Mesendoderm (in vitro differentiated cells): ENCODE measurements around the gene WDR64.
A peak's percentile ranks its signal among the peaks of the same experiment; 100 is the strongest.
"Not testable (repeated sequence)": the region's sequence is repeated elsewhere in the genome, so short reads cannot be mapped to it uniquely, and the experiment has no call there.

ENCODE experiments used
- DNase-seq: peaks from one replicate; pipeline ENCODE4 v3.0.0; 2013
- H2AK5ac ChIP-seq: 2 replicates; pipeline ENCODE4 v1.6.1; 2013; ENCODE audit warnings: low read length, inconsistent platforms
- H2BK120ac ChIP-seq: 2 replicates; pipeline ENCODE4 v1.6.1; 2013; ENCODE audit warnings: low read depth, mild to moderate bottlenecking, low read length, moderate library complexity, mixed read lengths
- H2BK15ac ChIP-seq: replicated peaks from 2 replicates; pipeline ENCODE4 v1.6.1; 2013; ENCODE audit warnings: low read depth, mild to moderate bottlenecking, moderate library complexity
- H2BK5ac ChIP-seq: 2 replicates; pipeline ENCODE4 v1.6.1; 2013; ENCODE audit warnings: low read length, inconsistent platforms
- H3K18ac ChIP-seq: 2 replicates; pipeline ENCODE4 v1.6.1; 2013; ENCODE audit warnings: mild to moderate bottlenecking, low read length, mixed read lengths
- H3K23ac ChIP-seq: one replicate; pipeline ENCODE4 v1.6.1; 2013; ENCODE audit warnings: low read length
- H3K27ac ChIP-seq: 2 replicates; pipeline ENCODE4 v1.5.1; 2013; ENCODE audit warnings: low read depth, mild to moderate bottlenecking, inconsistent platforms, low read length, moderate library complexity
- H3K27me3 ChIP-seq: 2 replicates; pipeline ENCODE4 v1.6.1; 2013; ENCODE audit warnings: low read length, control low read depth, mild to moderate bottlenecking, inconsistent platforms; ENCODE audit not compliant: insufficient read depth, poor library complexity
- H3K36me3 ChIP-seq: 2 replicates; pipeline ENCODE4 v1.6.1; 2013; ENCODE audit warnings: low read length, inconsistent platforms; ENCODE audit not compliant: control insufficient read depth, insufficient read depth
- H3K4ac ChIP-seq: one replicate; pipeline ENCODE4 v1.6.1; 2013; ENCODE audit warnings: low read depth, mild to moderate bottlenecking, low read length, moderate library complexity
- H3K4me1 ChIP-seq: 2 replicates; pipeline ENCODE4 v1.6.1; 2013; ENCODE audit warnings: low read depth, low read length, inconsistent platforms; ENCODE audit not compliant: control insufficient read depth
- H3K4me2 ChIP-seq: 2 replicates; pipeline ENCODE4 v1.6.1; 2013; ENCODE audit warnings: low read length
- H3K4me3 ChIP-seq: 2 replicates; pipeline ENCODE4 v1.5.1; 2013; ENCODE audit warnings: mild to moderate bottlenecking, low read length
- H3K56ac ChIP-seq: one replicate; pipeline ENCODE4 v1.6.1; 2013; ENCODE audit warnings: low read length
- H3K79me1 ChIP-seq: 2 replicates; pipeline ENCODE4 v1.6.1; 2013; ENCODE audit warnings: low read length, inconsistent platforms
- H3K79me2 ChIP-seq: 2 replicates; pipeline ENCODE4 v1.6.1; 2013; ENCODE audit warnings: mild to moderate bottlenecking, low read length; ENCODE audit not compliant: control insufficient read depth, insufficient read depth
- H3K9ac ChIP-seq: 2 replicates; pipeline ENCODE4 v1.6.1; 2013; ENCODE audit warnings: low read length, inconsistent platforms
- H4K5ac ChIP-seq: one replicate; pipeline ENCODE4 v1.6.1; 2013; ENCODE audit warnings: low read length
- H4K8ac ChIP-seq: one replicate; pipeline ENCODE4 v1.6.1; 2013; ENCODE audit warnings: low read depth, mild to moderate bottlenecking, control low read depth, low read length, moderate library complexity
- WGBS: extraction: QIAGEN DNeasy Blood & Tissue Kit; methylation state at CpG from one replicate; pipeline ENCODE4 v1.1.7; 2013; ENCODE audit warnings: low lambda C conversion rate, missing lambda C conversion rate; ENCODE audit not compliant: insufficient coverage; ENCODE audit errors: extremely low coverage; 5-methylcytosine and 5-hydroxymethylcytosine counted together

The WDR64 gene

GRCh38 chr1:241826613-241827012 lies 174.5 kb downstream of the WDR64 start:
- H2BK5ac ChIP-seq, H3K4me3 ChIP-seq, H3K9ac ChIP-seq, H3K4me2 ChIP-seq, H2BK120ac ChIP-seq, H2BK15ac ChIP-seq, H3K4me1 ChIP-seq, H3K79me2 ChIP-seq, H3K23ac ChIP-seq, H3K79me1 ChIP-seq, H3K4ac ChIP-seq, H2AK5ac ChIP-seq, H3K27ac ChIP-seq, H3K27me3 ChIP-seq, H3K18ac ChIP-seq, H3K56ac ChIP-seq, H4K5ac ChIP-seq, DNase-seq, H4K8ac ChIP-seq, H3K36me3 ChIP-seq: not testable (repeated sequence)
- WGBS, result no CpG with 5 or more reads among the region's 9 CpGs

DNA sequence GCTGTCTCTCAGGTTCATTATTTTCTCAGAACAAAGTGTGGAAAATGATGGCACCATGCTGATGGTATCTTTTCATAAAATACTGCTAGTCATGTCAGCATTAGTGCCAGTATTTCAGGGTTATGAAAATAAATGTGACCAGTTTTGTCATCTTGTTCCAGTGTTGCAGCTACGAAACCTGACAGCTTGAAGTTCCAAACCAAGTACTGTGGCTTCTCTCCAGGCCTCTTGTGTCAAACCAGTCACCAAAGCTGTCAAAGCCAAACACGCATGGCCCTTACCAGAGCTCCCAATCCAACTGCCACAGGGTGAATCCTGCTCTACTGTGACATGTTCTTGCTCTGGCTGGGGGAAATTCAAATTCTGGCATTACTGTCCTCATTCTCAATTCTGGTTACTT lies 175.2 kb downstream of the WDR64 start:
- Histone ChIP-seq H3K18ac (no peak overlapping the region), H4K5ac (no peak overlapping the region), H3K4ac (no peak overlapping the region), H3K4me2 (no peak overlapping the region), H3K4me1 (no peaks in the 10 kb centered on the region), H3K23ac (no peak overlapping the region), H3K27me3 (no peaks in the 10 kb centered on the region), H2BK120ac (no peak overlapping the region), H2AK5ac (no peak overlapping the region), H3K56ac (no peak overlapping the region), H3K27ac (no peak overlapping the region), H4K8ac (no peak overlapping the region), H3K4me3 (no peak overlapping the region), H3K36me3 (no peaks in the 10 kb centered on the region), H3K79me1 (no peaks in the 10 kb centered on the region), H3K79me2 (no peaks in the 10 kb centered on the region), H3K9ac (no peak overlapping the region), H2BK15ac (no peak overlapping the region), H2BK5ac (no peak overlapping the region)
- no CpG with 5 or more reads among the region's 2 CpGs for WGBS
- DNase-seq, result no peak

DNA sequence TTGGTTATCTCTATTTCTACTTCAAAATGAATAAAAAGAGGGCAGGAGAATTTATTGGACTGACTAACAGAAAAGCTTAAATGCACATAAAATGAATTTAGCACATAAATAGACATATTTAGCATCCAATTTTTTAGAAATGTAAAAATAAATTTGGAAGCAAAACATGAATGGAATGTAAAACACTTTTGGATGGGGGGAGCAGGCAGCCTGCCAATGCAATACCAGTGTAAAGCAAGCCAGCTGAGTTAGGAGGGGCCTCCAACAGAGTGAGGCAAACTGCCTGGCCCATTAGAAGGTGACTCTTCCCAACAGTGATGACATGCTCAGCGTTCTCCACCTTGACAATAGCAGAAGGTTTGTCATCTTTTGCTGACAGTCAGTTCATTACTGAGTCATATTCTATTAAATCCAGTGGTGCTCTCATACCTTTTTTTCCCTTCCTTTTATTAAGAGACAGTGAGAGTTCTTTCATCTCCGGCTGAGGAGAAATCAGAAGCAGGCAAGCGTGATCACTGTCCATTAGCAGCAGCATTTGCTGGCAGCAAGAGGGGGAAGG lies 176.5 kb downstream of the WDR64 start:
- WGBS, result no CpG with 5 or more reads among the region's 3 CpGs
- H4K5ac ChIP-seq, result no peak overlapping the region
- H3K4me3 ChIP-seq, result no peak overlapping the region

DNA sequence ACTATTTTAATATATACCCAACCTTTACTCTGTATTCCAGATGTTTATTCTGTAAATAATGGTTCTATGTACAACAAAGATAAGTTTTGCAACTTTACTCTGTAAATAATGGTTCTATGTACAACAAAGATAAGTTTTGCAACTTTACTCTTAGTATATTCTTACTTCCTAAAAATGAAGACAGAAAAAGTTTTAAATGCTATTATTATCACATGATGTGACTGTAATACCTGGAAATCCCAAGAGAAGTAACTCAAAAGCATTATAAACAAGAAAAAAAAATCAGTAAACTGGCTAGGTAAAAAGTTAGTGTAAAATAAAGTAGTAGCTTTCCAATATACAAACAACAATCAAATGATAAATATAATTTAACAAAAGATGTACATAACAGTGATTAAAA lies 177.4 kb downstream of the WDR64 start:
- H3K36me3 ChIP-seq, result no peaks in the 10 kb centered on the region
- no peaks in the 10 kb centered on the region for H3K79me2 ChIP-seq
- no peak overlapping the region for H3K23ac ChIP-seq
- no peaks in the 10 kb centered on the region for H3K27me3 ChIP-seq
- H4K5ac ChIP-seq, result no peak overlapping the region
- no peak overlapping the region for H3K4me2 ChIP-seq
- H3K4ac ChIP-seq, result no peak overlapping the region
- no peak overlapping the region for H2BK15ac ChIP-seq
- no peak overlapping the region for H3K27ac ChIP-seq
- no peak overlapping the region for H3K18ac ChIP-seq
- no peak overlapping the region for H2BK120ac ChIP-seq
- H3K56ac ChIP-seq, result no peak overlapping the region
- H3K79me1 ChIP-seq, result no peaks in the 10 kb centered on the region
- no peak overlapping the region for H3K4me3 ChIP-seq
- H3K9ac ChIP-seq, result no peak overlapping the region
- H2BK5ac ChIP-seq, result no peak overlapping the region
- DNase-seq, result no peak
- H4K8ac ChIP-seq, result no peak overlapping the region
- H2AK5ac ChIP-seq, result no peak overlapping the region
- no peaks in the 10 kb centered on the region for H3K4me1 ChIP-seq

More for the DNA sequence above, 176.5 kb downstream of the WDR64 start:
- H4K8ac ChIP-seq, result no peak overlapping the region
- no peaks in the 10 kb centered on the region for H3K27me3 ChIP-seq
- no peaks in the 10 kb centered on the region for H3K79me2 ChIP-seq
- H2BK5ac ChIP-seq, result no peak overlapping the region
- no peaks in the 10 kb centered on the region for H3K4me1 ChIP-seq
- no peak overlapping the region for H3K4ac ChIP-seq
- no peak overlapping the region for H3K27ac ChIP-seq
- H2AK5ac ChIP-seq, result no peak overlapping the region
- no peak overlapping the region for H3K18ac ChIP-seq
- H3K4me2 ChIP-seq, result no peak overlapping the region
- no peak overlapping the region for H2BK120ac ChIP-seq
- DNase-seq, result peak; percentile 21
- no peak overlapping the region for H2BK15ac ChIP-seq
- no peaks in the 10 kb centered on the region for H3K79me1 ChIP-seq
- no peak overlapping the region for H3K23ac ChIP-seq
- no peak overlapping the region for H3K56ac ChIP-seq
- no peak overlapping the region for H3K9ac ChIP-seq
- H3K36me3 ChIP-seq, result no peaks in the 10 kb centered on the region

DNA sequence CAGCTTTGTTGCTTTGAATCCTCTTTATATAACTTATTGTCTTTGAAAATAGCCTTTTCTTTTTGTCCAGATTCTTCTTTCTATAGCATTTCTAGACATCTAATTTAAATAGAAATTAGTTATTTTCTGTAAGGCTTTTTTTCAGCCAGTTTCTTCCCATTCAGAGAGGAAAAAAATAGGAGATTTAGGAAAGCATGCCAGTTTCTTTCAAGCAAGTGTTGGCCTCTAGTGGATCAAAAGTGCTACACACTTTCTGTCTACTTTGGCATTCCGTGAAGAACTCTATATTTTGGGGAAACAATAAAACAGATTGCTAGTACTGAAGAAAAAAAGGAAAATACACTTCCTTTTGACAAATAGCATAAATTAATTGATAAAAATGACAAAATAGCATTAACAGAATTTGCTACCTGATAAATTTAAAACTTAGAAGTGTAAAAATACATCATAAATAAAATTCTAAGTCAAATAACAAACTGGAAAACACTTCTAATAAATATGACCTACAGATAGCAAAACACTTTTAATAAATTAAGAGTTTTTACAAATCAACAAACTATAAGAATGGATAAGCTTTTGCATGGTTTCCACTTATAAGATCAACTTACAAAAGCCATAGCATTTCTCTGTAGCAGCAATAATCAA lies 182.8 kb downstream of the WDR64 start:
- H4K8ac ChIP-seq, result no peak overlapping the region
- DNase-seq, result peak; percentile 58
- H3K23ac ChIP-seq, result no peak overlapping the region
- H2BK15ac ChIP-seq, result no peak overlapping the region
- no peak overlapping the region for H3K27ac ChIP-seq
- H3K79me1 ChIP-seq, result no peaks in the 10 kb centered on the region
- WGBS, result no CpG with 5 or more reads among the region's 1 CpG
- H3K9ac ChIP-seq, result no peak overlapping the region
- H3K4me1 ChIP-seq, result no peaks in the 10 kb centered on the region
- no peaks in the 10 kb centered on the region for H3K79me2 ChIP-seq
- H4K5ac ChIP-seq, result no peak overlapping the region
- H3K18ac ChIP-seq, result no peak overlapping the region
- no peak overlapping the region for H2BK120ac ChIP-seq
- H3K36me3 ChIP-seq, result no peaks in the 10 kb centered on the region
- no peak overlapping the region for H3K4ac ChIP-seq
- no peak overlapping the region for H3K56ac ChIP-seq
- H2AK5ac ChIP-seq, result no peak overlapping the region
- no peaks in the 10 kb centered on the region for H3K27me3 ChIP-seq
- no peak overlapping the region for H3K4me3 ChIP-seq
- H3K4me2 ChIP-seq, result no peak overlapping the region
- no peak overlapping the region for H2BK5ac ChIP-seq

- Histone ChIP-seq H3K56ac (no peak overlapping the region), H3K18ac (no peak overlapping the region), H3K27ac (no peak overlapping the region), H3K9ac (no peak overlapping the region), H3K79me2 (no peaks in the 10 kb centered on the region), H4K8ac (no peak overlapping the region), H3K4ac (no peak overlapping the region), H2BK15ac (no peak overlapping the region), H3K4me3 (no peak overlapping the region), H4K5ac (no peak overlapping the region), H3K4me2 (no peak overlapping the region), H2BK5ac (no peak overlapping the region), H3K36me3 (no peaks in the 10 kb centered on the region), H3K23ac (no peak overlapping the region), H2BK120ac (no peak overlapping the region), H3K27me3 (no peaks in the 10 kb centered on the region), H3K4me1 (no peaks in the 10 kb centered on the region), H2AK5ac (no peak overlapping the region), H3K79me1 (no peaks in the 10 kb centered on the region)
- WGBS, result no CpG with 5 or more reads among the region's 2 CpGs
- no peak for DNase-seq
Measured at GRCh38 chr1:241836941-241837340, 184.9 kb downstream of the WDR64 start.
